ENCODE measurements around the gene ANKHD1. TPM values are rescaled to one million over a fixed set of nuclear protein-coding genes. Genes with fewer than 3 reads are reported as not detected.

The ANKHD1 gene
- total RNA-seq, 1 experiment from 2014 or later = 140 TPM

GRCh38 chr5:140544986-140545385 is 143.4 kb downstream of the ANKHD1 start:
- no TSS peak for BruUV-seq (replicated peaks)
- no peak overlapping the region for H3K27ac ChIP-seq (ENCODE audit: low read length)
- ATAC-seq (no peak), DNase-seq (ENCODE audit: low read depth, low spot score) (no peak)
- in situ Hi-C loops (cut with HindIII; ENCODE audit: low pct_unique_long_range_greater_than_20kb, low sequenced_read_pairs) (no loop called here), intact Hi-C loops (cut with micrococcal nuclease; ENCODE audit: unreplicated experiment) (no loop called here)
- H3K4me1 ChIP-seq (ENCODE audit: control insufficient read depth, insufficient read depth, low read length) = peaks cover 33% of the 10 kb centered on the region
- TF ChIP-seq, protein P1, sequence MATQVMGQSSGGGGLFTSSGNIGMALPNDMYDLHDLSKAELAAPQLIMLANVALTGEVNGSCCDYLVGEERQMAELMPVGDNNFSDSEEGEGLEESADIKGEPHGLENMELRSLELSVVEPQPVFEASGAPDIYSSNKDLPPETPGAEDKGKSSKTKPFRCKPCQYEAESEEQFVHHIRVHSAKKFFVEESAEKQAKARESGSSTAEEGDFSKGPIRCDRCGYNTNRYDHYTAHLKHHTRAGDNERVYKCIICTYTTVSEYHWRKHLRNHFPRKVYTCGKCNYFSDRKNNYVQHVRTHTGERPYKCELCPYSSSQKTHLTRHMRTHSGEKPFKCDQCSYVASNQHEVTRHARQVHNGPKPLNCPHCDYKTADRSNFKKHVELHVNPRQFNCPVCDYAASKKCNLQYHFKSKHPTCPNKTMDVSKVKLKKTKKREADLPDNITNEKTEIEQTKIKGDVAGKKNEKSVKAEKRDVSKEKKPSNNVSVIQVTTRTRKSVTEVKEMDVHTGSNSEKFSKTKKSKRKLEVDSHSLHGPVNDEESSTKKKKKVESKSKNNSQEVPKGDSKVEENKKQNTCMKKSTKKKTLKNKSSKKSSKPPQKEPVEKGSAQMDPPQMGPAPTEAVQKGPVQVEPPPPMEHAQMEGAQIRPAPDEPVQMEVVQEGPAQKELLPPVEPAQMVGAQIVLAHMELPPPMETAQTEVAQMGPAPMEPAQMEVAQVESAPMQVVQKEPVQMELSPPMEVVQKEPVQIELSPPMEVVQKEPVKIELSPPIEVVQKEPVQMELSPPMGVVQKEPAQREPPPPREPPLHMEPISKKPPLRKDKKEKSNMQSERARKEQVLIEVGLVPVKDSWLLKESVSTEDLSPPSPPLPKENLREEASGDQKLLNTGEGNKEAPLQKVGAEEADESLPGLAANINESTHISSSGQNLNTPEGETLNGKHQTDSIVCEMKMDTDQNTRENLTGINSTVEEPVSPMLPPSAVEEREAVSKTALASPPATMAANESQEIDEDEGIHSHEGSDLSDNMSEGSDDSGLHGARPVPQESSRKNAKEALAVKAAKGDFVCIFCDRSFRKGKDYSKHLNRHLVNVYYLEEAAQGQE (IDR thresholded peaks at IDR 0.05; ENCODE audit: insufficient read depth in 1 of 2, low read depth in 2 of 2, low read length in 1 of 2) = no peak
- TF ChIP-seq TCF7L2 (IDR thresholded peaks at IDR 0.05; ENCODE audit: low read depth, low read length) (no peak), SIN3A (IDR thresholded peaks at IDR 0.05; ENCODE audit: borderline replicate concordance, insufficient read depth, low read depth, low read length) (no peak), CTCF (IDR thresholded peaks at IDR 0.05) (no peak), POLR2AphosphoS5 (IDR thresholded peaks at IDR 0.05; ENCODE audit: low read depth, low read length) (no peak)
- H3K36me3 ChIP-seq (ENCODE audit: control insufficient read depth, insufficient read depth, low read length) = peaks cover 15% of the 10 kb centered on the region
- H3K9me3 ChIP-seq (ENCODE audit: control insufficient read depth, insufficient read depth, low read depth, low read length) = no peaks in the 10 kb centered on the region
- H3K27me3 ChIP-seq (ENCODE audit: control insufficient read depth, insufficient read depth, low read length) = no peaks in the 10 kb centered on the region
- H3K4me3 ChIP-seq (ENCODE audit: low read depth in 2 of 2, low read length in 2 of 2) = no peak overlapping the region
- ChIA-PET POLR2A (interaction anchor here (0.7 kb wide), 1 partner anchor 17 kb away, joined by 5 read pairs; no protein-coding TSS in a partner anchor), CTCF (no interaction called here)

- H3K4me1 ChIP-seq (ENCODE audit: control insufficient read depth, insufficient read depth, low read length) = peaks cover 34% of the 10 kb centered on the region
- H3K36me3 ChIP-seq (ENCODE audit: control insufficient read depth, insufficient read depth, low read length) = peaks cover 11% of the 10 kb centered on the region
- intact Hi-C loops (cut with micrococcal nuclease; ENCODE audit: unreplicated experiment) (no loop called here), in situ Hi-C loops (cut with HindIII; ENCODE audit: low pct_unique_long_range_greater_than_20kb, low sequenced_read_pairs) (no loop called here)
- no TSS peak for BruUV-seq (replicated peaks)
- DNase-seq (ENCODE audit: low read depth, low spot score) (no peak), ATAC-seq (no peak)
- CTCF ChIA-PET = no interaction called here
- no peaks in the 10 kb centered on the region for H3K9me3 ChIP-seq (ENCODE audit: control insufficient read depth, insufficient read depth, low read depth, low read length)
- no peaks in the 10 kb centered on the region for H3K27me3 ChIP-seq (ENCODE audit: control insufficient read depth, insufficient read depth, low read length)
- POLR2A ChIA-PET = no interaction called here
- no peak overlapping the region for H3K4me3 ChIP-seq (ENCODE audit: low read depth in 2 of 2, low read length in 2 of 2)
- TF ChIP-seq TCF7L2 (IDR thresholded peaks at IDR 0.05; ENCODE audit: low read depth, low read length) (no peak), POLR2AphosphoS5 (IDR thresholded peaks at IDR 0.05; ENCODE audit: low read depth, low read length) (no peak), CTCF (IDR thresholded peaks at IDR 0.05) (no peak), SIN3A (IDR thresholded peaks at IDR 0.05; ENCODE audit: borderline replicate concordance, insufficient read depth, low read depth, low read length) (no peak)
- TF ChIP-seq, protein P1 (IDR thresholded peaks at IDR 0.05; ENCODE audit: insufficient read depth in 1 of 2, low read depth in 2 of 2, low read length in 1 of 2) = no peak
- H3K27ac ChIP-seq (ENCODE audit: low read length) = no peak overlapping the region
These were observed 144.0 kb downstream of the ANKHD1 start for GRCh38 chr5:140545606-140546005.
